SK-N-SH (cell line): ENCODE results near the gene CACNA2D1.

Experiments
- EP300 ChIP-seq, 2 experiments: IDR thresholded peaks; 2 replicates each; pipeline versions ENCODE4 v1.4.0 to v1.6.1; 2012; ENCODE audit warnings: borderline replicate concordance in 1 of 2, low read depth in 1 of 2, low read length in 1 of 2
- EZH2phosphoT487 ChIP-seq: fragments of 200-600 bp; sonication (generic); IDR thresholded peaks from 2 replicates; pipeline ENCODE4 v1.6.1; 2017; ENCODE audit warnings: low read depth, mixed run types, mild to moderate bottlenecking, antibody characterized with exemption, moderate library complexity, borderline replicate concordance
- FOSL2 ChIP-seq: IDR thresholded peaks from 2 replicates; pipeline ENCODE4 v1.4.0; 2012; ENCODE audit warnings: low read depth, mild to moderate bottlenecking, moderate library complexity, borderline replicate concordance
- GABPA ChIP-seq: IDR thresholded peaks from 2 replicates; pipeline ENCODE4 v1.4.0; 2012; ENCODE audit warnings: low read depth, mild to moderate bottlenecking
- JUND ChIP-seq: IDR thresholded peaks from 2 replicates; pipeline ENCODE4 v1.4.0; 2012
- POLR2AphosphoS5 ChIP-seq: IDR thresholded peaks from 2 replicates; pipeline ENCODE4 v1.6.1; 2012; ENCODE audit warnings: low read depth, low read length
- RAD21 ChIP-seq: IDR thresholded peaks from 2 replicates; pipeline ENCODE4 v1.6.1; 2012; ENCODE audit warnings: mild to moderate bottlenecking, low read length
- SMC3 ChIP-seq: IDR thresholded peaks from 2 replicates; pipeline ENCODE4 v1.6.1; 2012; ENCODE audit warnings: low read depth, low read length, improper control_type of control experiment
- TEAD4 ChIP-seq: IDR thresholded peaks from 2 replicates; pipeline ENCODE4 v1.4.0; 2012; ENCODE audit warnings: mild to moderate bottlenecking, borderline replicate concordance; ENCODE audit not compliant: insufficient read depth
- TF ChIP-seq, protein P1 (sequence below): fragments of 200-600 bp; sonication (generic); IDR thresholded peaks from 2 replicates; pipeline ENCODE4 v1.6.1; 2017; ENCODE audit warnings: antibody characterized with exemption, mild to moderate bottlenecking, moderate library complexity

DNA sequence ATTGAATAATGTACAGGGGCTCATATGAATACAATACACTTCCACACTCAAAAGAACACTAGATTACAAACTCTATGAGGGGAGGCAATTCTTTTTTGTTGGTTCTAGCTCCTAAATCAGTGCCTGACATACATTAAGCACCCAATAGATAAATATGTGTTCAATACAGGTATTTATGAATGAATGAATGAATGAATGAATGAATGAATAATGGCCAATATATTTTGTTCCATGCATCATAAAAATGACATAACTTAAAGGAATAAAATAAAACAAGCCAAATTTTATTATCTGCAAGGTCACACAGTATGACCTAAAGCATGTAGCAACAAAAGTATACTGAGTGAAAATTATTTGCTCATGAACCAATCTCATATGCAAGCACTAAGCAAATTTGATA is 168.9 kb downstream of the CACNA2D1 start:
- TF ChIP-seq EP300 (IDR thresholded peaks at IDR 0.05; ENCODE audit: borderline replicate concordance in 1 of 2, low read depth in 1 of 2, low read length in 1 of 2) (no peak), POLR2AphosphoS5 (no peak), JUND (no peak), GABPA (no peak), EZH2phosphoT487 (no peak), SMC3 (no peak), RAD21 (no peak), FOSL2 (no peak), TEAD4 (no peak)
- TF ChIP-seq, protein P1, sequence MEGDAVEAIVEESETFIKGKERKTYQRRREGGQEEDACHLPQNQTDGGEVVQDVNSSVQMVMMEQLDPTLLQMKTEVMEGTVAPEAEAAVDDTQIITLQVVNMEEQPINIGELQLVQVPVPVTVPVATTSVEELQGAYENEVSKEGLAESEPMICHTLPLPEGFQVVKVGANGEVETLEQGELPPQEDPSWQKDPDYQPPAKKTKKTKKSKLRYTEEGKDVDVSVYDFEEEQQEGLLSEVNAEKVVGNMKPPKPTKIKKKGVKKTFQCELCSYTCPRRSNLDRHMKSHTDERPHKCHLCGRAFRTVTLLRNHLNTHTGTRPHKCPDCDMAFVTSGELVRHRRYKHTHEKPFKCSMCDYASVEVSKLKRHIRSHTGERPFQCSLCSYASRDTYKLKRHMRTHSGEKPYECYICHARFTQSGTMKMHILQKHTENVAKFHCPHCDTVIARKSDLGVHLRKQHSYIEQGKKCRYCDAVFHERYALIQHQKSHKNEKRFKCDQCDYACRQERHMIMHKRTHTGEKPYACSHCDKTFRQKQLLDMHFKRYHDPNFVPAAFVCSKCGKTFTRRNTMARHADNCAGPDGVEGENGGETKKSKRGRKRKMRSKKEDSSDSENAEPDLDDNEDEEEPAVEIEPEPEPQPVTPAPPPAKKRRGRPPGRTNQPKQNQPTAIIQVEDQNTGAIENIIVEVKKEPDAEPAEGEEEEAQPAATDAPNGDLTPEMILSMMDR, result no peak
